Panc1 (cell line): Measurements from ENCODE around the gene PELI1. TPM values are rescaled to one million over a fixed set of nuclear protein-coding genes. Genes with fewer than 3 reads are reported as not detected.

Experiments used
- ATAC-seq: fragments of 200-7000 bp; cut with Tn5 transposase; 2 replicates; pipeline ENCODE4 v1.9.1; 2020; ENCODE audit warnings: mild to moderate bottlenecking, moderate library complexity
- Bru-seq: library from RNA; stranded (reverse); fragments of 400-500 nt; gene quantifications from one replicate; lab custom pipeline; 2021; lab: Mats Ljungman, UMichigan
- BruChase-seq, 2 experiments: library from RNA; stranded (reverse); fragments of 400-500 nt; gene quantifications; one replicate each; lab custom pipeline; 2021; lab: Mats Ljungman, UMichigan
- BruUV-seq: library from RNA; stranded (reverse); fragments of 400-500 nt; replicated peaks from 2 replicates; lab custom pipeline; 2021; lab: Mats Ljungman, UMichigan
- CTCF ChIA-PET: fragments of 300-600 bp; sonication (Branson Sonifier 250); formaldehyde crosslinking; loops from one replicate; lab custom pipeline; 2022; ENCODE audit warnings: antibody characterized with exemption; lab: Charles Lee
- POLR2A ChIA-PET: fragments of 300-600 bp; sonication (Branson Sonifier 250); formaldehyde crosslinking; loops from one replicate; lab custom pipeline; 2022; ENCODE audit warnings: antibody characterized with exemption; lab: Charles Lee
- DNase-seq: peaks from one replicate; pipeline ENCODE4 v3.0.0-alpha.2; 2010; ENCODE audit warnings: low read depth, low spot score
- H3K27ac ChIP-seq: 2 replicates; pipeline ENCODE4 v1.5.1; 2011; ENCODE audit warnings: mild to moderate bottlenecking, low read length, inconsistent platforms
- H3K27me3 ChIP-seq: fragments of 200-500 bp; sonication (Bioruptor generic); 2 replicates; pipeline ENCODE4 v1.6.0; 2014; ENCODE audit warnings: low read length, inconsistent platforms; ENCODE audit not compliant: control insufficient read depth, insufficient read depth
- H3K36me3 ChIP-seq: fragments of 200-500 bp; sonication (Bioruptor generic); 2 replicates; pipeline ENCODE4 v1.5.1; 2014; ENCODE audit warnings: inconsistent platforms, mild to moderate bottlenecking, low read length, moderate library complexity; ENCODE audit not compliant: control insufficient read depth, insufficient read depth
- H3K4me1 ChIP-seq: 2 replicates; pipeline ENCODE4 v1.5.1; 2011; ENCODE audit warnings: inconsistent platforms, mild to moderate bottlenecking, low read length, moderate library complexity; ENCODE audit not compliant: control insufficient read depth, insufficient read depth
- H3K4me3 ChIP-seq, 2 experiments: 2 replicates each; pipeline ENCODE4 v1.5.1; 2011 to 2012; ENCODE audit warnings: low read depth in 2 of 2, low read length in 2 of 2, mild to moderate bottlenecking in 2 of 2, inconsistent platforms in 1 of 2, moderate library complexity in 1 of 2
- H3K9me3 ChIP-seq: fragments of 200-500 bp; sonication (Bioruptor generic); 2 replicates; pipeline ENCODE4 v1.5.1; 2014; ENCODE audit warnings: low read depth, mild to moderate bottlenecking, inconsistent platforms, low read length, moderate library complexity; ENCODE audit not compliant: control insufficient read depth, insufficient read depth
- CTCF ChIP-seq: fragments of 450-650 bp; IDR thresholded peaks from 2 replicates; pipeline ENCODE4 v1.5.1; 2017; ENCODE audit warnings: mild to moderate bottlenecking
- POLR2AphosphoS5 ChIP-seq: IDR thresholded peaks from 2 replicates; pipeline ENCODE4 v1.6.1; 2012; ENCODE audit warnings: mild to moderate bottlenecking, low read depth, low read length, moderate library complexity
- REST ChIP-seq, 2 experiments: IDR thresholded peaks; 2 replicates each; pipeline ENCODE4 v1.6.1; 2011 to 2012; ENCODE audit warnings: low read depth in 2 of 2, control low read depth in 1 of 2, low read length in 1 of 2, mild to moderate bottlenecking in 1 of 2, moderate library complexity in 1 of 2; ENCODE audit not compliant: insufficient read depth in 1 of 2
- SIN3A ChIP-seq: IDR thresholded peaks from 2 replicates; pipeline ENCODE4 v1.6.1; 2012; ENCODE audit warnings: low read depth, mild to moderate bottlenecking, low read length, moderate library complexity, borderline replicate concordance; ENCODE audit not compliant: insufficient read depth
- TCF7L2 ChIP-seq: IDR thresholded peaks from 2 replicates; pipeline ENCODE4 v1.6.1; 2011; ENCODE audit warnings: mild to moderate bottlenecking, low read depth, low read length, inconsistent platforms
- in situ Hi-C: cut with HindIII; loops from 2 replicates; pipeline ENCODE4 v1.10.0; 2016; ENCODE audit warnings: low sequenced_read_pairs, low pct_unique_long_range_greater_than_20kb
- intact Hi-C: fragments of 100-400 bp; cut with micrococcal nuclease; formaldehyde crosslinking; loops from one replicate; pipeline ENCODE4 v1.10.0; 2022; ENCODE audit not compliant: unreplicated experiment
- long read RNA-seq: library from polyadenylated mRNA; unstranded; transcript quantifications from one replicate; pipeline ENCODE4 v2.0.0, GENCODE V29; 2021; ENCODE audit not compliant: unreplicated experiment
- polyA plus RNA-seq: library from polyadenylated mRNA; unstranded; fragments of >200 nt; gene quantifications from one replicate; pipeline ENCODE4 v1.2.1, GENCODE V29; 2012; ENCODE audit warnings: missing spikeins; ENCODE audit not compliant: insufficient read length
- total RNA-seq: library from RNA; stranded (reverse); gene quantifications from one replicate; pipeline ENCODE4 v1.2.1, GENCODE V29; 2021; ENCODE audit not compliant: unreplicated experiment

The PELI1 gene
- total RNA-seq, result 6.7 TPM
- 3.8 TPM for polyA plus RNA-seq
- percentile 64 among the genes with signal in this experiment for Bru-seq, nascent RNA
- percentile 62 among the genes with signal in this experiment for BruChase-seq, experiment 1, labeled RNA remaining after a 2-hour chase
- BruChase-seq, experiment 2, labeled RNA remaining after a 6-hour chase, result percentile 52 among the genes with signal in this experiment
- long read RNA-seq, transcript PELI1-201 (7 exons, 3,750 nt), result major isoform, 13 of 17 reads
- long read RNA-seq, partial matches to known transcripts, result 0 of 17 reads
- long read RNA-seq, other reads (novel, unspliced or antisense), result 4 of 17 reads

GRCh38 chr2:64144057-64145013 is at the start of gene PELI1:
Gene PELI1, minus strand, starts transcription at chr2:64144420. Its CDS starts 36,110 bp downstream, at chr2:64108310.
- in situ Hi-C loops, result no loop called here
- POLR2A ChIA-PET, result no interaction called here
- intact Hi-C loops, result no loop called here
- no peaks in the 10 kb centered on the region for H3K9me3 ChIP-seq
- peak within 1 kb of the TSS; percentile 82 for H3K27ac ChIP-seq
- DNase-seq, result peak; percentile 79
- peak within 1 kb of the TSS; percentile 76 to 85 for H3K4me3 ChIP-seq
- CTCF ChIA-PET, result no interaction called here
- H3K36me3 ChIP-seq, result no peaks in the 10 kb centered on the region
- no TSS peak for BruUV-seq
- no peaks in the 10 kb centered on the region; the same call in 1 of the 2 replicates for H3K27me3 ChIP-seq
- TF ChIP-seq REST (IDR thresholded peaks at IDR 0.05; ENCODE audit: insufficient read depth in 1 of 2, low read depth in 2 of 2, low read length in 1 of 2) (0 out of 4 replicates have a peak, but pooled peaks of 1 of the 2 experiments have one; percentile 40), CTCF (peak; percentile 65), POLR2AphosphoS5 (peak; percentile 26; the same call in 1 of the 2 replicates), SIN3A (0 out of 2 replicates have a peak, but pooled peaks have one; percentile 55), TCF7L2 (no peak)
- H3K4me1 ChIP-seq, result peaks cover 16% of the 10 kb centered on the region
- ATAC-seq, result peak; percentile 98

- intact Hi-C loops (no loop called here), in situ Hi-C loops (no loop called here)
- Histone ChIP-seq H3K27me3 (peaks cover 3% of the 10 kb centered on the region), H3K9me3 (no peaks in the 10 kb centered on the region), H3K4me3 (no peak overlapping the region), H3K27ac (no peak overlapping the region), H3K4me1 (no peaks in the 10 kb centered on the region), H3K36me3 (no peaks in the 10 kb centered on the region)
- no TSS peak for BruUV-seq
- CTCF ChIA-PET, result no interaction called here
- ATAC-seq (no peak), DNase-seq (no peak)
- POLR2A ChIA-PET, result no interaction called here
- TF ChIP-seq SIN3A (no peak), REST (IDR thresholded peaks at IDR 0.05; ENCODE audit: insufficient read depth in 1 of 2, low read depth in 2 of 2, low read length in 1 of 2) (no peak), CTCF (no peak), TCF7L2 (no peak), POLR2AphosphoS5 (no peak)
These were observed 49.3 kb upstream of the PELI1 start for GRCh38 chr2:64193491-64193890.
